Stomach smooth muscle (tissue), 2 donors: Measurements from ENCODE around the gene SLC45A1.

Experiments used
- H3K27ac ChIP-seq: one replicate; pipeline ENCODE4 v1.7.0; 2013; ENCODE audit warnings: mild to moderate bottlenecking, low read length, inconsistent platforms
- H3K27me3 ChIP-seq, 2 donors: one replicate each; pipeline ENCODE4 v1.7.0; 2013; ENCODE audit warnings: low read length in 2 of 2; ENCODE audit not compliant: insufficient read depth in 2 of 2, control insufficient read depth in 1 of 2
- H3K36me3 ChIP-seq, 2 donors: one replicate each; pipeline ENCODE4 v1.7.0; 2013; ENCODE audit warnings: low read length in 2 of 2; ENCODE audit not compliant: control insufficient read depth in 2 of 2, insufficient read depth in 2 of 2
- H3K4me1 ChIP-seq: one replicate; pipeline ENCODE4 v1.7.0; 2013; ENCODE audit warnings: low read length; ENCODE audit not compliant: control insufficient read depth, insufficient read depth
- H3K4me3 ChIP-seq, 2 donors: one replicate each; pipeline ENCODE4 v1.7.0; 2013; ENCODE audit warnings: low read length in 2 of 2
- H3K9ac ChIP-seq, 2 donors: one replicate each; pipeline ENCODE4 v1.7.0; 2013; ENCODE audit warnings: low read length in 2 of 2, mild to moderate bottlenecking in 1 of 2
- H3K9me3 ChIP-seq, 2 donors: one replicate each; pipeline ENCODE4 v1.7.0; 2013; ENCODE audit warnings: low read length in 2 of 2; ENCODE audit not compliant: control insufficient read depth in 2 of 2
- donor health status: healthy.
- donor health status: Pancreatic carcinoma.

Gene SLC45A1

DNA sequence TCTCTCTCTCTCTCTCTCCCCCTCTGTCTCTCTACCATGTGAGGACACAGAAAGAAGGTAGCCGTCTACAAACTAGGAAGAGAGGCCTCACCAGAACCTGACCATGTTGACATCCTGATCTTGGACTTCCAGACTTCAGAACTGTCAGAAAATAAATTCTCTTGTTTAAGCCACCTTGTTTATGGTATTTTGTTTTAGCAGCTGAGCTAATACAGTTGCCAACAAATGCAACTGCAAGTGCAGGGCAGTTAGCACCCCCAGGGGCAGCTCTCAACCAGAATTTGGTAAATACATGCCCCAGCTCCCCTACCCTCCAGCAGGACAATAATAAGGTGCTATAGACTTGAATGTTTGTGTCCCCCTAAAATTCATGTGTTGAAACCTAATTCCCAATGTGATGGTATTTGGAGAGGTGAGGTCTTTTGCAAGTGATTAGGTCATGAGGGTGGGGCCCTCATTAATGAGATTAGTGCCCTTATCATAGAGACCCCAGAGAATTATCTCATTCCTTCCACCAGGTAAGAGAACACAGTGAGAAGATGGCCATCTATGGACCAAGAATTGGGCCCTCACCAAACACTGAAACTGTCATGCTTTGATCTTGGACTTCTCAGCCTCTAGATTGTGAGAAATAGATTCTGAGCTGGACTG is 6.7 kb upstream of the SLC45A1 start:
- Histone ChIP-seq H3K9me3 (peaks cover 4 to 5% of the 10 kb centered on the region in 2 donors), H3K27me3 (no peaks in the 10 kb centered on the region), H3K27ac (no peak overlapping the region), H3K4me3 (no peak overlapping the region), H3K9ac (no peak overlapping the region), H3K4me1 (peaks cover 23% of the 10 kb centered on the region), H3K36me3 (no peaks in the 10 kb centered on the region)

DNA sequence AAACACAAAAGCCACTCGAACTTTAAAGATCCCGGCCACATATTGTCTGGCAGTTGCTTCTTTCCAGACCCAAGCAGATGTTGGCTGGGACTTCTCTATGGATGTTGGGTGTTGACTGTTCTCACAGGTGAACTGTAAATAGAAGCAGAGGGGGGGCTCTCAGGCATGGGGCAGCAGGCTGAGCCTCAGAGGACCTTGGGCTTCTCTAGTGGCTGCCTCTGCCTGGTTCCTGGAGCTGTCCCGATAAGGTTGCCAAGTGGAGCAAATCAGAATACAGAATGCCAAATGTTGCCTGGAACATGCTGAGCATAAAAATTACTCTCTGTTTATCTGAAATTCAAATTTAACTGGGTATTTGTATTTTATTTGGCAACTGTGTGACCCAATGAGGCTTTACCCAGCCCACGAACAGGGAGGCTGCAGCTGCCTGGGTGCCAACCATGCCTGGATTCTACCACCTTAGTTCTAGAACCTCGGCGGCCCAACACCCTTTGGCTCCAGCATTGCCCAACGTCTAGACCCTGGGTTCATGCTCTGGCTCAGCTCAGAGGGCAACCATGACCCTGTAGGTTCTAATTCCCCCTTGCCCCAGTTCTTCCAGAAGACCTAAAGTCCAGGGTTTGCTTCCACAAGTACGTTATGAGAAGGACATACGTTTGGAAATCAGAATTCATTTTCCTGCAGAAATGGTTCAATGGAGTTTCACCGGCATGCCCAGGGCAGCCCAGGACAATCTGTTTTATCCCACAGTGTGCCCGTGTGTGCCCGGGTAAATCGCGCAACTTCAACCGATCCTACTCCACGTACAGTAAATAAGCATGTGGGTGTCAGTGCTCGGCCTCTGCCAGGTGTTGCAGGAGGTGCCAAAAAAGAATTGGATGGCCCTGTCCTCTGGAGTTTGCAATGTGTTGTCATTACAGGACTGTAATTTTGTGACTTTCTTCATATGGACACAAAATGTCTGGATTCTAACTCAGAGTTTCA is 5.4 kb upstream of the SLC45A1 start:
- Histone ChIP-seq H3K9me3 (peaks cover 4 to 5% of the 10 kb centered on the region in 2 donors), H3K27ac (peak overlapping the region; percentile 53), H3K27me3 (no peaks in the 10 kb centered on the region), H3K9ac (no peak overlapping the region), H3K4me3 (no peak overlapping the region), H3K4me1 (peaks cover 26% of the 10 kb centered on the region), H3K36me3 (no peaks in the 10 kb centered on the region)

DNA sequence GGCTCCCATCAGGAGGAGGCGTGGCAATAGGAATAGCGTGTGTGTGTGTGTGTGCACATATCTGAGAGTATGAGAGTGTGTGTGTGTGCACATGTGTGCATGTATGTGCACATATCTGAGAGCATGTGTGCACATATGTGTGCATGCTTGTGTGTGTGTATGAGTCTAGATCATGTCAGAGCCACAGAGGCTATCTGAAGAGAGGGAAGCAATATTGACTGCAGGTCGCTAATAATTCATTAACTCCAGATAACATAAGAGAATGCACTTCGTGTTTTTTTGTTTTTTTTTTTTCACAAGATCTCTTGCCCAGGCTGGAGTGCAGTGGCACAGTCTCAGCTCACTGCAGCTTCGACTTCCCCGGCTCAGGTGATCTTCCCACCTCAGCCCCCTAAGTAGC is 4.7 kb upstream of the SLC45A1 start:
- no peak overlapping the region for H3K9ac ChIP-seq
- no peaks in the 10 kb centered on the region for H3K27me3 ChIP-seq
- peaks cover 4 to 5% of the 10 kb centered on the region in 2 donors for H3K9me3 ChIP-seq
- H3K4me3 ChIP-seq: no peak overlapping the region
- H3K4me1 ChIP-seq: peaks cover 32% of the 10 kb centered on the region
- no peaks in the 10 kb centered on the region for H3K36me3 ChIP-seq
- no peak overlapping the region for H3K27ac ChIP-seq

DNA sequence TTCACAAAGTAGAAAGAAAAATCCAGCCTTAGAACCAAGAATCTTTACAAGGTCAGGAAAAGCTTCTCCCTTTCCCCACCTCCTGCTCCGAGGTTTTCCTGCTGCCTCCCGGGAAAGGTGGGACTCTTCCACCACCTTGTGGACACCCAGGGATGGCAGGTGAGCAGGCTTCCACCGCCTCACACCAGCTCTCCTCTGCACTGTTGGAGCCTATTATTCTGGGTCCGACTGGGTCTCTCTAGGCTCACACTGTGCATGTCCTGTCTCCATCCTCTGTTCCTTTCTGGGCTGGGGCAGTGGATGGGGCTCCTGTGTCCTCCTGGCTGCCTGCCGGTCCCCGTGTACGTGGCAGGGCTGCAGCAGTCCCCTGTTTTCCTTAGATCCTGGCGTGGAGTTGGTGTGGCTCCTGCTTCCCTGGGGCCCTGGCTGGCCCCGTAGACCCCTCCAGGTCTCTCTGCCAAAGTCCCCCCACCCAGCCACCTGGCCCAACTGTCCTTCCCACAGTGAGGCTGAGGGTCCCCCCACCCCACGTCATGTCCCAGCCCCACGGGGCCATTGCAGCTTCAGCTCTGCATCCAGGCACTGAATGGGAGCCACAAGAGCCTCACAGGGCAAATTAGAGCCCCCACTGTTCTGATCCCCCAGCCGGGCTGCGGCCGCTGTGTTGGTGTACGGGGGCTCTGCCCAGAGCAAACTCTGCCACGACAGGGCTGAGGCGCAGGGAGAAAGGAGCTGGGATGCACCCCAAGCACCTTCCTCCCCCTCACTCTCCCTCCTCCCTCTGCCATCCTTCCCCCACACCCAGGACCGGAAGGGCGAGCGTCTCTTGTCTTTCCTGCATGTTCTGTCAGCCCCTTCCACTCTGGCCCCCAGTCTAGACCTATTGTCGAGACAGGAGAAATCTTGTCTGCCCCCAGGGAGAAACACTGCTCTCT is 3.3 kb upstream of the SLC45A1 start:
- H3K27ac ChIP-seq: no peak overlapping the region
- H3K27me3 ChIP-seq: no peaks in the 10 kb centered on the region
- peaks cover 38% of the 10 kb centered on the region for H3K4me1 ChIP-seq
- H3K9ac ChIP-seq: peak overlapping the region in 1 of 2 donors; percentile 47
- no peaks in the 10 kb centered on the region for H3K36me3 ChIP-seq
- H3K9me3 ChIP-seq: peaks cover 4 to 5% of the 10 kb centered on the region in 2 donors
- H3K4me3 ChIP-seq: no peak overlapping the region

DNA sequence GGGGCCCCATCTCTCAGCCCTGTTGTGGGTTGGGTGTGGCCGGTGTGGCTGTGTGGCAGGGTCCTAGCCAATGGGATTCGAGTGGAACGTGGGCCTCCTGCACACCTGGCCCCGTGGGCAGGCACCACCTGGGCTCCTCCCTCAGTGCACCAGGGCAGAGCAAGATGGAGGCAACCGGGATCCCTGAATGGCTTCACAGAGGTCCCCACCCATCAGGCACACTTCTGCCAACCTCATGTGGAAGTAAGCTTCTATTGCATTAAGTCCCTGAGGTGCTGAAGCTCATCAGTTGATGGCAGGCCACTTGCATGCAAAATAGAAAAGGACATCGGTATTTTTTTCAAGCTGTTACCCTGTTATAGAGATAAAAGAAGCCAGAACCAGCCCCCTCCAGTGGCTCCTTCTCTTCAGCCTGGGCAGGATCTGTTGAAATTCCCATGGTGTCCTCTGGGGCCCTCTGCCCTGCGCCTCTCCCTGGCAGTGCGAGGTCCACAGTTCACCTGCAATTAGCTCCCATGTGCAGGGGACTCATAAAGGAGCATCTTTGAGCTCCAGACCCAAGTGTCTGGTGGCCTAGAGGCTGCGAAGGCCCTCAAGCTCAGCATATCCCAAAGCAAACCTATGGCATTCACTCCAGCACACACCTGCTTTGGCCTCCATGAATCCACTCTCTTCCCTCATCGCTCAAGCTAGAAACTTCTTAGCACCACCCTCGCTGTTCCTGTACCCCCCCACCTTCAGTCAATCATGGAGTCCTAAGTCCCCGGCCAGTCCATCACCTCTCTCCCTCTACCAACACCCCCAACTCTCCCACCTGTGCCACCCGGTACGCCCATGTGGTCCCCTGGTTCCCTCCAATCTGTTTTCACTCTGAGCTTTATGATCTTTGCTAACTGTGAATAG is 2.1 kb upstream of the SLC45A1 start:
- no peak overlapping the region for H3K27ac ChIP-seq

DNA sequence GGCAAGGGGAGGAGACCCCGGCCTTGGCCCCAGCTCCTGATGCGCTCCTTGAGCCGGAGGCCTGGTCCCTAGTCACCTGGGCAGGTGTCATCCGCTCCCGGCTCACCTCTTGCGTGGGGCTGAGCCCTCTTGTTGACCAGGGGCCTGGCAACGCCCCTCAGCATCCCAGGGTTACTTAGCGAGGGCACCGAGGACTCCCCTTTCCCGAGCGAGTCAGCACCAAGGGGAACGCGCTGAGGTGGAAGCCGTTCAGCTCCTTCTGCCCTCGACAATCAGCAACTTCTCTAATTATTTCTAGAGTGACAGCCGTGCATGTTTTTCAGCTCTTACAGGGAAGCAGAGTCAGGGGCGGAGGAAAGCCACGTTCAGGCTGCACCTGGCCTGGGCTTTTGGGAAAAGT is 522 bp downstream of the SLC45A1 start:
- no peaks in the 10 kb centered on the region for H3K27me3 ChIP-seq
- no peaks in the 10 kb centered on the region for H3K9me3 ChIP-seq
- no peaks in the 10 kb centered on the region for H3K36me3 ChIP-seq
- peak overlapping the region; percentile 71 to 75 for H3K9ac ChIP-seq
- no peak overlapping the region for H3K27ac ChIP-seq
- peaks cover 25% of the 10 kb centered on the region for H3K4me1 ChIP-seq
- peak overlapping the region; percentile 80 to 83 for H3K4me3 ChIP-seq

More for the DNA sequence above, 2.1 kb upstream of the SLC45A1 start:
- H3K9ac ChIP-seq: no peak overlapping the region
- H3K9me3 ChIP-seq: peaks cover 4 to 5% of the 10 kb centered on the region in 2 donors
- H3K27me3 ChIP-seq: no peaks in the 10 kb centered on the region
- H3K36me3 ChIP-seq: no peaks in the 10 kb centered on the region
- H3K4me3 ChIP-seq: no peak overlapping the region
- peaks cover 38% of the 10 kb centered on the region for H3K4me1 ChIP-seq

DNA sequence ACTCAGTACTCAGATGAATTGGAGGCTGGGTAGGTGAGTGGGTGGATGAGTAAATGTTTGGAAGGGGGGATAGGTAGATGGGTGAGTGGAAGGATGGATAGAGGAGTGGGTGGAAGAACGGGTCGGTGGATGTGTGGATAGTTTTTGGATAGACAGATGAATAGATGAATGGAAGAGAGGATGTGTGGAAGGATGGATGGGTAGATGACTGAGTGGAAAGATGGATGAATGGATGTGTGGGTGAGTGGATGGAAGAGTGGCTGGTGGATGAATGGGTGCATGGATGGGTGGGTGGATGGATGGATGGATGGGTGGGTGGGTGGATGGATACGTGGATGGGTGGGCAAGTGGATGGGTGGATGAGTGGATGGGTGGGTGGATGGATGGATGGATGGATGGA is 3.7 kb downstream of the SLC45A1 start:
- Histone ChIP-seq H3K27me3 (no peaks in the 10 kb centered on the region), H3K27ac (no peak overlapping the region), H3K9ac (no peak overlapping the region), H3K4me1 (peaks cover 15% of the 10 kb centered on the region), H3K9me3 (no peaks in the 10 kb centered on the region), H3K36me3 (peaks cover 0 to 6% of the 10 kb centered on the region in 2 donors), H3K4me3 (no peak overlapping the region)

DNA sequence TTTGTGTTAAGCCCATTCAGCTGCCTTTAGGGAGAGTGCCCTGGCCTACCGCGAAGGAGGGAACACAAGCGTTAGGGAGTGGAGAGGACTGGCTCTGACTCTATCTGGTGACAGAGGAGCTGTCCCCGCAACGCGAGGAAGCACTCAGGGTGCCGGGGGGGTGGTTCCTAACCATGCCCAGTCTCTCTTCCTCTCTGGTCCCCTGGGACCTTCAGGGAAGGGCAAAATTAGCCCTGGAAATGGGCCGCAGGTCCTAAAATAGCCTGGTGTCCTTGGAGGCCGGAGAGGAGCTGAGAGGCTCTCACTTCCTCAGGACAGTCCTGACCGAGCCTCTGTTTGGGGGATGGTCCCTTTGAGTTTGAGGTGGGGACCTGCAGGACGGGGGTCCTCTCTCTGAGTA is 5.8 kb downstream of the SLC45A1 start:
- no peak overlapping the region for H3K27ac ChIP-seq
- peaks cover 1% of the 10 kb centered on the region for H3K4me1 ChIP-seq
- H3K36me3 ChIP-seq: peaks cover 3 to 8% of the 10 kb centered on the region in 2 donors
- no peak overlapping the region for H3K4me3 ChIP-seq
- no peaks in the 10 kb centered on the region for H3K27me3 ChIP-seq
- no peak overlapping the region for H3K9ac ChIP-seq
- H3K9me3 ChIP-seq: no peaks in the 10 kb centered on the region

DNA sequence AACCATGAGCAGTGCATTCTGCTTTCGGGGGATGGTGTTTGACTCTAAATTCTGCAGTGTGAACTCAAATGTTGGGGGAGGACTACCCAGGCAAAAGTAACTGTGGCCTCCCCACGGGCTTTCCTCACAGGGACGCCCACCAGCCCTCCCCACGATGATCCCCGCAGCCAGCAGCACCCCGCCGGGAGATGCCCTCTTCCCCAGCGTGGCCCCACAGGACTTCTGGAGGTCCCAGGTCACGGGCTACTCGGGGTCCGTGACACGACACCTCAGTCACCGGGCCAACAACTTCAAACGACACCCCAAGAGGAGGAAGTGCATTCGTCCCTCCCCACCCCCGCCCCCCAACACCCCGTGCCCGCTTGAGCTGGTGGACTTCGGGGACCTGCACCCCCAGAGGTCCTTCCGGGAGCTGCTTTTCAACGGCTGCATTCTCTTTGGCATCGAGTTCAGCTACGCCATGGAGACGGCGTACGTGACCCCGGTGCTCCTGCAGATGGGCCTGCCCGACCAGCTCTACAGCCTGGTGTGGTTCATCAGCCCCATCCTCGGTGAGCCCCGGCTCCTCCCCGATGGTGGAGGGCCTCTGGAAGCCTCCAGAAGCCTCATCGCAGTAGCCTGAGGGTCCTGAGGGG is 6.4 kb downstream of the SLC45A1 start:
- peaks cover 3 to 8% of the 10 kb centered on the region in 2 donors for H3K36me3 ChIP-seq
- no peaks in the 10 kb centered on the region for H3K9me3 ChIP-seq
- H3K27ac ChIP-seq: no peak overlapping the region
- H3K4me3 ChIP-seq: no peak overlapping the region
- H3K4me1 ChIP-seq: no peaks in the 10 kb centered on the region
- no peak overlapping the region for H3K9ac ChIP-seq
- no peaks in the 10 kb centered on the region for H3K27me3 ChIP-seq
